Sciatic nerve (tissue), 2 donors: ENCODE data around the gene PPP1R17. TPM values are rescaled to one million over a fixed set of nuclear protein-coding genes. Genes with fewer than 3 reads are reported as not detected.

Experiments
- ATAC-seq: fragments of 200-7000 bp; cut with Tn5 transposase; one replicate; pipeline ENCODE4 v1.9.1; 2020; ENCODE audit warnings: mild to moderate bottlenecking, moderate library complexity
- DNase-seq: peaks from one replicate; pipeline ENCODE4 v3.0.0-alpha.2; 2020; ENCODE audit warnings: low spot score
- intact Hi-C: fragments of 100-400 bp; cut with DNase I; formaldehyde crosslinking; loops from one replicate; pipeline ENCODE4 v1.14.2; 2022
- total RNA-seq: library from RNA; stranded (reverse); fragmentation: NEBNext Ultra II Directional; extraction: Animal tissue kit (Norgen Biotek cat#: 25700); gene quantifications from one replicate; pipeline ENCODE4 v1.2.1, GENCODE V29; 2021
- donor health status: DM: no; HTN: no; CAD: no.
- donor health status: DM: no; HTN: no; CAD: no.

Gene PPP1R17
- total RNA-seq: not detected

GRCh38 chr7:31687024-31687748, at the start of gene PPP1R17:
PPP1R17 (plus strand) TSS chr7:31687215; CDS start chr7:31692442, 5,227 bp downstream.
- intact Hi-C loops: no loop called here
- ATAC-seq (no peak), DNase-seq (no peak)

DNA sequence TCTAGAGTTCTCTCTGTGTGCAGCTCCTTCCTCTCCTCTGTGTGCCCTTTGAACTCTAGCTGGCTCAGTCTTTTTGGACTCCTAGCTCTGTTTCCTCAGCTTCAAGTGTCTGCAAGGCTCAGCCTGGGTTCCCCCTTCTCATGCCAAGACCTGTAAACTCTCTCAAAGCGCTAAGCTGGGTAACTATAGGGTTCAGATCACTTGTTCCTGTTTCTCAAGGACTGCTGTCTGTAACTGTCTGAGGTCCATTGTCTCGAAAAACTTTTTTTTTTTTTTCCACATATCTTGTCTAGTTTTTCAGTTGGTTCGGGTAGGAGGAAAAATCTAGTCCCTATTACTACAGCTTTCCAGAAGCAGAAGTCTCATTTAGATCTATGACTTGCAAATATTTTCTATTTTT, 46.6 kb upstream of the PPP1R17 start:
- DNase-seq (no peak), ATAC-seq (no peak)
- intact Hi-C loops: no loop called here

DNA sequence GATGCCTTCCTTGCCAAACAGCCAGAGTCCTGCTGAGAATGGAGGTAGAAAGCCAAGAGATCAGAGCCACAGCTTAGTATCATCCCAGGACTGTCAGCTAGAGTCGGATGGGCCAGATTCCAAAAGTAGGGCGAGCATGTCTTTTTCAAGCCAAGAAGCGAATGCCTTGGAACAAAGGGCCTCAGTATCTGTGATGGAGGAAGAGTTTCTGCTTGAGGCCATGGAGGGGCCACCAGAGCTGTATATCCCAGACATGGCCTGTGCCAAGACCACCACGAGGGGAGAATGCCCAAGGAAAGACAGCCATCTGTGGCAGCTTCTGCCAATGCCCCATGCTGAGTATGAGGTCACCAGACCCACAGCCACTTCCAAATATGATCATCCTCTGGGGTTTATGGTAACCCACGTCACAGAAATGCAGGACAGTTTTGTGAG, 44.3 kb upstream of the PPP1R17 start:
- ATAC-seq (peak; percentile 39), DNase-seq (no peak)
- intact Hi-C loops: no loop called here

DNA sequence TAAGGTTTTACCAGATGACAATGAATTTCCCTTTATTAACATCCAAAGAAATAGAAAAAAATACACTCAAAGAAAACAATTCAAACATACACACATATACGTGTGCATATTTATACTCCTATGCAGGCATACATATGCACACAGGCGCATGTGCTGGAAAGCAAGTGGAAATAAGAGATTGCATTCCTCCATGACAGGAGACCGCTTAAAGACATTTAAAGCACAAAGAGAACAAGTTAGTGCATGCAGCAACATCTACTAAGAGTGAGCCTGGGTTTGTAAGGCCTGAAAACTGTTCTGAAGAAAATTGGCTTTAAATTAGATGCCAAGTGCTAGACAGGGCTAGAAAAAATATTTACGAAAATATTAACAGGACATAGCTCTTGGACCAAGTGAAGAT, 40.1 kb upstream of the PPP1R17 start:
- no peak for DNase-seq
- intact Hi-C loops: no loop called here
- no peak for ATAC-seq

DNA sequence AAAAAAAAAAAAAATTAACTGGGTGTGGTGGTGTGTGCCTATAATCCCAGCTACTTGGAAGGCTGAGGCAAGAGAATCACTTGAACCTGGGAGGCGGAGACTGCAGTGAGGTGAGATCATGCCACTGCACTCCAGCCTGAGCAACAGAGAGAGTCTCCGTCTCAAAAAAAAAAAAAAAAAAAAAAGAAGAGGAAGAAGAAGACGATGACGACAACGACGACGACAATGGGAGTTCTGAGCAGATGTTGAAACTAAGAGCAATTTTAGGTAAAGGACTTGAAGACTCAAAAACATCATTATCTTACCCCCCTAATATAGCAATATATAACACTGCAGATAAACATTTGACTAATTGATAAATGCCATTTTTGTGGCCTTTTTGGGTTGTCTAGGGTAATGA, 39.5 kb upstream of the PPP1R17 start:
- ATAC-seq: no peak
- intact Hi-C loops: no loop called here
- no peak for DNase-seq

DNA sequence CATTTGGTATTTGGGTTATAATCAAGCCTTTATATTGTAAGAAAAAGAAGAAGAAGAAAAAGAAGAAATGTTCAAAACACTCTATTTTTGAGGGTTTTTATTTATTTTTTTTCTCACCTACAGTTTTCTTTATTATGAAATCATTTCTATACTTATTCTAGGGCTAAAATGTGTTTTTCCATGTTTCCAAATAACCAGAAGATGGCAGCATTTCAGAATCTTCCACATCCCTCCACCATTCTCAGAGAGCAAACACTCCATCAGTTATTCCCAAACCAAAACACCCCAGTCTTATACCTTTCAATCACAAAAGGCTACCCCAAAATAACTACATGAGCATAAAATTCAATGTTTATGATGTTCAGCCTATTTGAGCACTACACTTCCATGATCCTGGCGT, 38.7 kb upstream of the PPP1R17 start:
- intact Hi-C loops: no loop called here
- DNase-seq: no peak
- ATAC-seq: no peak

GRCh38 chr7:31648880-31649279, 38.1 kb upstream of the PPP1R17 start:
- intact Hi-C loops: no loop called here
- DNase-seq (no peak), ATAC-seq (no peak)

DNA sequence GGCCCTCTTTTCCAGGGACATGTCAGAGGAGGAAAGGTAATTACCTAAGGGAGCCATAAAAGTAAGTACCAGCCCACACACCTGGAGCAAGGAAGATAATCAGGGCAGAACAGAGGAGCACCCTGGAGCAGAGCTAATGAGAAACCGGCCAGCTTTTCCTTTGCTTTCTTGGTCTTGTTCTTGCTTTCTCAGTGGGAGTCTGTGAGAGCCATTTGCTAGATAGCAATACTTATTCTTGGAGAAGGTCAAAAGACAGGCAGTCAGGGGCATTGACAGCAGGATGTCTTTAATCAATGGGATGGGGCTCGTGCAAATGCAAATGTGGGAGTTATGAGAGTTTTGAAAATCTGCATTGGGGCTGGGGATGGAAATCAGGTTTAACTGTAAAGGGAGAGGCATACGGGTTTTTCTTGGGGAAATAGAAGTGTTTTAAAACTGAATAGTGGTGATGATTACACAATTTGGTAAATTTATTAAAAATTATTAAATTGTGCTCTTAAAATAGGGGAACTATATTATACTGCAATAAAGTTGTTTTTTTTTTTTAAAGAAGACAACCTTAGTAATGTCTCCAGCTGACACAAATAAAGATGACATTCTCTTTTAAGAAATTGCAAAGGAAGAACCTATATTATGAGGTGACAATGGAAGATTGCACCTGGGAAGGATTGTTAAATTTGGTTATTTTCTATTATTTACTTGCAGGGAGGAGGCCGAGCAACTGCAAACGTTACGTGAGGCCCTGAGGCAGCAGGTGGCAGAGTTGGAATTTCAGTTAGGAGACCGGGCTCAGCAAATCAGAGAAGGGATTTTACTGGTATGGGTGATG, 35.6 kb upstream of the PPP1R17 start:
- intact Hi-C loops: no loop called here
- no peak for ATAC-seq
- DNase-seq: no peak

DNA sequence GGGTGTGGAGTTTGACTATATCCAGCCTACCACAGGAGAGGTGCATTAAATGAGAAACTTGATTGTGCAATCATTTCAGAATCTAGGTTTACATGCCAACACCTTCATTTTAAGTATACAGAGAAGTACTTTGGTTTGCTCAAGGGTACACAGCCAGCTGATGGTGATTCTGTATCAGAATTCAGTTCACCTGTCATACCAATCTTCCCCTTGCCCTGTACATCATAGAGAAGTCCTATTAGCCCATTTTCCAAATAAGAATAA, 35.0 kb upstream of the PPP1R17 start:
- DNase-seq: no peak
- ATAC-seq: no peak
- intact Hi-C loops: no loop called here

DNA sequence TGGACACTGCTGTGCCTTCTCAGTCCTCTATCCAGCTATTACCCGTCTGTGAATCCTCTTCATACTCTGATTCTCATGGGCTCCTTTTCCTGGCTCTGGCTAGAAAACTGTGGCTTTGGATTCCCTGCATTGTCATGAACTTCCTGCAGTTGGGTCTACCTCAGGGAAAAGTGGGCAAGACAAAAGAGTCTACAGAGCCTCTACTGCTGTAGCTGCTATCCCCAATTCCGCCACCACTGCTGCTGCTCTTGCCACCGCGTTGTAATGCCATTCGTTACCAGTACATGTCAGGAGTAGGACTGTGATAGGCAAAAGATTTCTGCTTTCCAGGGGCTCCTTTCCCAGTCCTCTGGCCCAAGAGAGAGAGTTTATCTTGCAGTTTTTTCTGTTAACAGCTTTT, 23.9 kb upstream of the PPP1R17 start:
- intact Hi-C loops: no loop called here
- DNase-seq: no peak
- no peak for ATAC-seq

- ATAC-seq: no peak
- no peak for DNase-seq
- intact Hi-C loops: no loop called here
Measured at GRCh38 chr7:31664890-31665289, 22.1 kb upstream of the PPP1R17 start.

DNA sequence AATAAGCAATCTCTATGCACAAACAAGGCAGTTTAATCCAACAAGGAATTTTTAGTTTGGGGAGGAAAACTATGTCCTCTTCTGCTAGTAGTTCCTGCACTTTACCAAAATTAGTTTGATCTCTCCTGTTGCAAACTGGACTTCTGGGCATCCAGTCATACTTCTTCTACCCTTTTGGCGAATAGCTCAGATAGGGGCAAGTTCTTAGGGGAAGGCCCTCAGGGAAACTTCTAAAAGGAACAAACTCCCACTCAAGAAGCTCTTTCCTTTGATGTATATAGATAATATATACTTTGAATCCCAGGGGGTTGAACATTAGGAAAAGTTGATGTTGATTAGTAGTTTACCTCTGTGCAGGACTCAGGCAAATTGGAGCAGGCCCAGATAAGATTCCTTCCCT, 21.5 kb upstream of the PPP1R17 start:
- ATAC-seq: no peak
- no peak for DNase-seq
- intact Hi-C loops: no loop called here

DNA sequence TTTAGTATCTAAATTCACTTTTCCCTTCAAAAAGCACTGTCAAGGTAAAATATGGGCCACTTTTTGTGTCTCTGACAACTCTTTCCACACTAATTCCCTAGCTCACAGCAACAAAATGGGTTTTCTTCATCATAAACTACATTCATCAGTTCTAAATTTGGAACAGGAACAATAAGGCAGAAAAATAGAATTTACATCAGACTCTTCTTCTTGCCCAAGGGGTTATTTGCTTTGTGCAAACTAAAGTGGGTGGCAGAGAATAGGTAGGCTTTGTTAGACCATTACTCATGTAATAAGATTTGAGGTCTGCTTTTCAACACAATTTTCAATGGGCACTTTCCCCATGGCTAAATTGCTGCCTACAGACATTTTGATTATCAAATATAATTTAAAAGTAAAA, 17.6 kb upstream of the PPP1R17 start:
- intact Hi-C loops: no loop called here
- ATAC-seq: no peak
- no peak for DNase-seq

GRCh38 chr7:31679574-31680305, 7.3 kb upstream of the PPP1R17 start:
- no peak for ATAC-seq

GRCh38 chr7:31683445-31684225, 3.4 kb upstream of the PPP1R17 start:
- ATAC-seq (no peak), DNase-seq (no peak)
- intact Hi-C loops: no loop called here

More at GRCh38 chr7:31679574-31680305, 7.3 kb upstream of the PPP1R17 start:
- intact Hi-C loops: no loop called here
- DNase-seq: no peak

DNA sequence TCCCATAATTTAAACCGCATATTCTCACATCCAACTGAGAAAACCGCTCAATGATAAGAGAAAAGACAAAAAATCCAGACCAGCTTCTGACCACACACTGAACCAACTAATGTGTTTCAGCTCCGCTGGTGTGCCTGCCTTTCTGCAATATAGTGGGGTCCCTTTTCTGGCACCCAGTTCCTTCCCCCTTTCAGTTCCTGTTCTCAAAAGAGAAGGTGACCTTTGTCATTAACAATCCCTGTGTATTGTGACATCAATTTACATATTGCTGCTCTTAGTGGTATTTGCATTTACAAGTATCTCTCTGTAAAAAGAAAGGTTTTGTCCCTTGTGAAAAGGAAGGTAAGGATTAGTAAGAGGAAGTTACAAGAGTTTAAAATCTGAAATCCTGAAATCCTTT, 1.4 kb downstream of the PPP1R17 start:
- intact Hi-C loops: no loop called here
- ATAC-seq: no peak
- DNase-seq: no peak

GRCh38 chr7:31688996-31689395, 2.0 kb downstream of the PPP1R17 start:
- ATAC-seq (no peak), DNase-seq (no peak)
- intact Hi-C loops: no loop called here

DNA sequence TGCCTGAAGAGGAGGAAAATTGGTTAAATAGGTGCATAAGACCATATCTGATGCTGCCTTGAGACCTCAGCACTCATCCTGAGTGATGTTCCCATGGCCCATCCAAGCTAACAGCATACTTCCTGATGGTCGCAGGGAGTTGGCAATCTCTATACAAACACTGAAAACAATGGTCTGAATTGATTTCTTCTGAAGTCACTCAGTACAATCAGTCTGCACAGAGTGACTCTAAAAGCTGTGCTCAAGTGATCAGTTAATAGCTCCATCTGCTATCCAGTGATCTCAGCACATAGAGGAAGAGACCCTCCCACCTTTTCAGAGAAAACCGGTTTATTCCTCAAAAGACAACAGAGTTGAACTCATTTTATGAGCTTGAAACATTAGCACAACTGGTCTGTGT, 3.9 kb downstream of the PPP1R17 start:
- intact Hi-C loops: no loop called here

GRCh38 chr7:31692451-31692850, 5.4 kb downstream of the PPP1R17 start:
- intact Hi-C loops: no loop called here
- DNase-seq (no peak), ATAC-seq (no peak)

More for the DNA sequence above, 3.9 kb downstream of the PPP1R17 start:
- no peak for DNase-seq
- ATAC-seq: no peak
